Measurements from ENCODE around the gene CHCHD10.

- no peak for TF ChIP-seq CTCF (IDR thresholded peaks at IDR 0.05)
- TF ChIP-seq POLR2A (IDR thresholded peaks at IDR 0.05) = no peak
These were observed 21.3 kb upstream of the CHCHD10 start for GRCh38 chr22:23789121-23789520.

Measured in adrenal gland (tissue), 5 donors.